Measurements from ENCODE around the gene COL5A1.

COL5A1 gene

GRCh38 chr9:134645607-134646365, 4.2 kb downstream of the COL5A1 start:
- Histone ChIP-seq H3K4me2 (ENCODE audit: low read length) (no peak overlapping the region), H3K4me3 (ENCODE audit: low read depth, low read length) (no peak overlapping the region), H3K27me3 (ENCODE audit: control insufficient read depth, insufficient read depth, low read length) (no peaks in the 10 kb centered on the region), H3K36me3 (ENCODE audit: control insufficient read depth, insufficient read depth, low read length) (no peaks in the 10 kb centered on the region), H3K79me2 (no peaks in the 10 kb centered on the region), H3K4me1 (no peaks in the 10 kb centered on the region), H3K9ac (no peak overlapping the region), H3K27ac (no peak overlapping the region), H3K9me3 (ENCODE audit: control insufficient read depth, low read length) (no peaks in the 10 kb centered on the region), H2AFZ (no peak overlapping the region)
- no peak for TF ChIP-seq CTCF (IDR thresholded peaks at IDR 0.05)

- Histone ChIP-seq H2AFZ (no peak overlapping the region), H3K36me3 (ENCODE audit: control insufficient read depth, insufficient read depth, low read length) (no peaks in the 10 kb centered on the region), H3K79me2 (no peaks in the 10 kb centered on the region), H3K4me3 (ENCODE audit: low read depth, low read length) (no peak overlapping the region), H3K4me1 (no peaks in the 10 kb centered on the region), H3K9ac (no peak overlapping the region), H3K9me3 (ENCODE audit: control insufficient read depth, low read length) (no peaks in the 10 kb centered on the region), H3K27ac (no peak overlapping the region), H3K4me2 (ENCODE audit: low read length) (no peak overlapping the region), H3K27me3 (ENCODE audit: control insufficient read depth, insufficient read depth, low read length) (no peaks in the 10 kb centered on the region)
- TF ChIP-seq CTCF (IDR thresholded peaks at IDR 0.05) = no peak
Observed at GRCh38 chr9:134647359-134648080, 5.9 kb downstream of the COL5A1 start.

GRCh38 chr9:134648701-134649530, 7.3 kb downstream of the COL5A1 start:
- Histone ChIP-seq H3K9me3 (ENCODE audit: control insufficient read depth, low read length) (no peaks in the 10 kb centered on the region), H3K27ac (no peak overlapping the region), H3K36me3 (ENCODE audit: control insufficient read depth, insufficient read depth, low read length) (no peaks in the 10 kb centered on the region), H3K4me3 (ENCODE audit: low read depth, low read length) (no peak overlapping the region), H3K9ac (no peak overlapping the region), H3K27me3 (ENCODE audit: control insufficient read depth, insufficient read depth, low read length) (no peaks in the 10 kb centered on the region), H3K79me2 (no peaks in the 10 kb centered on the region), H2AFZ (no peak overlapping the region), H3K4me1 (no peaks in the 10 kb centered on the region), H3K4me2 (ENCODE audit: low read length) (no peak overlapping the region)
- no peak for TF ChIP-seq CTCF (IDR thresholded peaks at IDR 0.05)

- H3K9me3 ChIP-seq (ENCODE audit: control insufficient read depth, low read length) = no peaks in the 10 kb centered on the region
- no peaks in the 10 kb centered on the region for H3K4me1 ChIP-seq
- H2AFZ ChIP-seq = no peak overlapping the region
Observed at GRCh38 chr9:134650431-134651190, 9.0 kb downstream of the COL5A1 start.

More at GRCh38 chr9:134650431-134651190, 9.0 kb downstream of the COL5A1 start:
- no peak overlapping the region for H3K4me2 ChIP-seq (ENCODE audit: low read length)
- no peak for TF ChIP-seq CTCF (IDR thresholded peaks at IDR 0.05)
- H3K27me3 ChIP-seq (ENCODE audit: control insufficient read depth, insufficient read depth, low read length) = no peaks in the 10 kb centered on the region
- H3K79me2 ChIP-seq = no peaks in the 10 kb centered on the region
- H3K27ac ChIP-seq = no peak overlapping the region
- no peak overlapping the region for H3K9ac ChIP-seq
- H3K4me3 ChIP-seq (ENCODE audit: low read depth, low read length) = no peak overlapping the region
- H3K36me3 ChIP-seq (ENCODE audit: control insufficient read depth, insufficient read depth, low read length) = no peaks in the 10 kb centered on the region
